Heart left ventricle (tissue), 13 donors: ENCODE data around the gene PTPN9.

Source experiments
- POLR2A ChIP-seq, 2 donors: fragments of 450-650 bp; IDR thresholded peaks; one replicate each; pipeline ENCODE4 v1.6.1; 2017; ENCODE audit warnings: antibody characterized with exemption in 2 of 2, mild to moderate bottlenecking in 2 of 2, moderate library complexity in 2 of 2
- TF ChIP-seq, protein P1 (sequence below), 12 donors: fragments of 200-600 bp; sonication (generic) in 4 of 12; IDR thresholded peaks; one replicate each; pipeline versions ENCODE4 v1.5.0 to v1.8.0; 2018 to 2022; ENCODE audit warnings: antibody characterized with exemption in 12 of 12, mild to moderate bottlenecking in 5 of 12
- donor health status: ischemic (EF 13 %, LVEDD 7.1; RV severe dilation, severe dysfunction).
- donor health status: DM: no; HTN: yes; CAD: no.
- donor health status: DM: no; HTN: no; CAD: no.
- donor health status: ischemic (EF 25% LVEDD 6.9; RV normal size, moderate dysfunction).
- donor health status: ischemic (EF 25% LVEDD 5.7; RV mildly dilated, moderate dysfunction).
- donor health status: ischemic (EF 35%, LVEDD 5.7; RV mildly dilated, moderate dysfunction).
- donor health status: nonischemic (EF 11% LVEDD 7.7; RV severe dilation, severe dysfunction).
- donor health status: DM: yes; HTN: yes; CAD: no.
- donor health status: PGD.
- donor health status: ischemic (EF 29% LVEDD 5.4; RV normal size, mild dysfunction).
- donor health status: nonischemic (EF 23%, LVEDD 6.1; RV moderate dilation, normal function).

DNA sequence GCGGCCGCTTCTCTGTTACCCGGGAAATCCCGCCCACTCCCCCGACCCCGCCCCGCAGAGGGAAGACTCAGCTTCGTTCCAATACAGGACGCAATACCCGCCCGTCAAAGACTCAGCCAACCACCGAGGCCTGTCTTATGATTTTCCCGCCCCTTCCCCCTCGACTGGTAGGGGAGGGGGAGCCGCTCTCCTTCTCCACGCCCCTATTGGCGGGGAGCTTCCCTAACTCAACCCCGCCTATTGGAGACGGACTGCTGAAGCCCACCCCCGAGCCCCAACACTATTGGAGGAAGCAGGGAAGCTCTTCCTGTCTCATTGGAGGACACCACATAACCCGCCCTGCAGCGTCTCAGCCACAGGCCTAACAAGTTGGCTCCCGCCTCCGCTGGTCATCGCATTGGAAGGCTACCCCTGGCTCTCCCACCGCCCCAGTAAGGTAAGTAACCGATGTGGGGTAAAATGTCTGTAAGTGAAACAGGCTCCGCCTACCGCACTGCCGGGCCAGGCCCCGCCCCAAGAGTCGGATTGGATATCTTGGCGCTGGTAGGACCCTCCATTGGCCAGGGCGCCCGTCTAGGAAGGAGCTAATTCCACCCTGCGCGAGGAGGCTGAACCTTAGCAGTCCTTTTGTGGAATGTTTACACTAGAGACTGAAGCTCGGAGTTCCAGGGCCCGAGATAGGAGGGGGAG, 127.3 kb downstream of the PTPN9 start, which contains the start of gene SIN3A:
- peak in 1 of 2 donors; percentile 85 for TF ChIP-seq POLR2A (IDR thresholded peaks at IDR 0.05)
- TF ChIP-seq, protein P1, sequence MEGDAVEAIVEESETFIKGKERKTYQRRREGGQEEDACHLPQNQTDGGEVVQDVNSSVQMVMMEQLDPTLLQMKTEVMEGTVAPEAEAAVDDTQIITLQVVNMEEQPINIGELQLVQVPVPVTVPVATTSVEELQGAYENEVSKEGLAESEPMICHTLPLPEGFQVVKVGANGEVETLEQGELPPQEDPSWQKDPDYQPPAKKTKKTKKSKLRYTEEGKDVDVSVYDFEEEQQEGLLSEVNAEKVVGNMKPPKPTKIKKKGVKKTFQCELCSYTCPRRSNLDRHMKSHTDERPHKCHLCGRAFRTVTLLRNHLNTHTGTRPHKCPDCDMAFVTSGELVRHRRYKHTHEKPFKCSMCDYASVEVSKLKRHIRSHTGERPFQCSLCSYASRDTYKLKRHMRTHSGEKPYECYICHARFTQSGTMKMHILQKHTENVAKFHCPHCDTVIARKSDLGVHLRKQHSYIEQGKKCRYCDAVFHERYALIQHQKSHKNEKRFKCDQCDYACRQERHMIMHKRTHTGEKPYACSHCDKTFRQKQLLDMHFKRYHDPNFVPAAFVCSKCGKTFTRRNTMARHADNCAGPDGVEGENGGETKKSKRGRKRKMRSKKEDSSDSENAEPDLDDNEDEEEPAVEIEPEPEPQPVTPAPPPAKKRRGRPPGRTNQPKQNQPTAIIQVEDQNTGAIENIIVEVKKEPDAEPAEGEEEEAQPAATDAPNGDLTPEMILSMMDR (IDR thresholded peaks at IDR 0.05) = no peak
